Left ventricle myocardium inferior (tissue), 1 donor: ENCODE measurements around the gene TSPAN17. TPM values are rescaled to one million over a fixed set of nuclear protein-coding genes. Genes with fewer than 3 reads are reported as not detected.

Source experiments
- DNase-seq: peaks from one replicate; pipeline ENCODE4 v3.0.0-alpha.2; 2020
- H3K27ac ChIP-seq: fragments of 200-600 bp; replicated peaks from 2 replicates; pipeline ENCODE4 v1.8.0; 2021
- H3K27me3 ChIP-seq: fragments of 200-600 bp; 2 replicates; pipeline ENCODE4 v1.8.0; 2021; ENCODE audit warnings: low read depth
- H3K36me3 ChIP-seq: fragments of 200-600 bp; 2 replicates; pipeline ENCODE4 v1.8.0; 2021
- H3K4me1 ChIP-seq: fragments of 200-600 bp; 2 replicates; pipeline ENCODE4 v1.8.0; 2021
- H3K4me3 ChIP-seq: fragments of 200-600 bp; 2 replicates; pipeline ENCODE4 v1.8.0; 2021; ENCODE audit warnings: mild to moderate bottlenecking, moderate library complexity
- H3K9me3 ChIP-seq: fragments of 200-600 bp; replicated peaks from 2 replicates; pipeline ENCODE4 v1.8.0; 2021
- intact Hi-C: fragments of 100-400 bp; cut with micrococcal nuclease; formaldehyde crosslinking; loops from one replicate; pipeline ENCODE4 v1.11.0; 2022
- microRNA-seq: library from miRNA; unstranded; fragments of <30 nt; microRNA quantifications from one replicate; pipeline ENCODE4 v1.2.0, GENCODE V29; 2020
- total RNA-seq: library from RNA; stranded (reverse); fragmentation: NEBNext Ultra II Directional; extraction: Animal tissue kit (Norgen Biotek cat#: 25700); gene quantifications from one replicate; pipeline ENCODE4 v1.2.1, GENCODE V29; 2021
- TF ChIP-seq, protein P1 (sequence below): fragments of 200-600 bp; IDR thresholded peaks from 2 replicates; pipeline ENCODE4 v1.8.0; 2021; ENCODE audit warnings: antibody characterized with exemption, mild to moderate bottlenecking, borderline replicate concordance
- donor health status: DM: no; HTN: yes; CAD: no; lungs with severe emphysema.

Gene TSPAN17
- total RNA-seq, 1 donor from 2014 or later: 31.0 TPM

DNA sequence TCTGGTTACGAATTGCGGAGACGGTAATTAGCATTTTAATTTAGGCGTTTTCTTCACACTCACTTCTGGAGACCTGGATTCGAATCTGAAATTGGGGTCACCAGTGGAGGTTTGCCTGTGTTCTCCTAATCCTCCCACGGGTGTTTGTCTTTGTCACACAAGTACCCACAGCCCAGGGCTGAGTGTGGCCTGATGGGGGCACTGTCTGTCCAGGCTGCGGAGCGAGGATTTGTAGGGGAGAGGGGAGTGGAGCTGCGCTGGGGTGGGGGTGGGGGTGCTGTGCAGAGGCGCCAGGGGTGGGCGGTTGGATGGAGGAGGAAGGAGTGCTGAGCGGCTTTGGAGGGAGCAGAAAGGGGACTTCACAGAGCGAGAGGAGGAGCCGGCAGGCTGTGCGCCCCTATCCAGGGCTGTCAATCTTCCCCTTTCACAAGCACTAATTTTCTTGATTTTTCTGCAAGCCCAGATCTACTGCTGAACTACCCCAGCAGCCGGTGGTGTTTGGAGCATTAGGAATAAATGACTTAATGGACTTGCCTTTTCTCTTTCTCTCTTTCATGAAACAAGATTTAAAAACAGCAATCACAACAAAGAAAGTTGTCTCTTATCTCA lies 53.1 kb downstream of the TSPAN17 start:
- Histone ChIP-seq H3K27ac (no peak overlapping the region), H3K27me3 (peaks cover 100% of the 10 kb centered on the region), H3K4me1 (no peaks in the 10 kb centered on the region), H3K9me3 (no peaks in the 10 kb centered on the region), H3K4me3 (no peak overlapping the region), H3K36me3 (no peaks in the 10 kb centered on the region)
- DNase-seq: no peak
- TF ChIP-seq, protein P1, sequence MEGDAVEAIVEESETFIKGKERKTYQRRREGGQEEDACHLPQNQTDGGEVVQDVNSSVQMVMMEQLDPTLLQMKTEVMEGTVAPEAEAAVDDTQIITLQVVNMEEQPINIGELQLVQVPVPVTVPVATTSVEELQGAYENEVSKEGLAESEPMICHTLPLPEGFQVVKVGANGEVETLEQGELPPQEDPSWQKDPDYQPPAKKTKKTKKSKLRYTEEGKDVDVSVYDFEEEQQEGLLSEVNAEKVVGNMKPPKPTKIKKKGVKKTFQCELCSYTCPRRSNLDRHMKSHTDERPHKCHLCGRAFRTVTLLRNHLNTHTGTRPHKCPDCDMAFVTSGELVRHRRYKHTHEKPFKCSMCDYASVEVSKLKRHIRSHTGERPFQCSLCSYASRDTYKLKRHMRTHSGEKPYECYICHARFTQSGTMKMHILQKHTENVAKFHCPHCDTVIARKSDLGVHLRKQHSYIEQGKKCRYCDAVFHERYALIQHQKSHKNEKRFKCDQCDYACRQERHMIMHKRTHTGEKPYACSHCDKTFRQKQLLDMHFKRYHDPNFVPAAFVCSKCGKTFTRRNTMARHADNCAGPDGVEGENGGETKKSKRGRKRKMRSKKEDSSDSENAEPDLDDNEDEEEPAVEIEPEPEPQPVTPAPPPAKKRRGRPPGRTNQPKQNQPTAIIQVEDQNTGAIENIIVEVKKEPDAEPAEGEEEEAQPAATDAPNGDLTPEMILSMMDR: peak; percentile 37
- intact Hi-C loops: no loop called here

DNA sequence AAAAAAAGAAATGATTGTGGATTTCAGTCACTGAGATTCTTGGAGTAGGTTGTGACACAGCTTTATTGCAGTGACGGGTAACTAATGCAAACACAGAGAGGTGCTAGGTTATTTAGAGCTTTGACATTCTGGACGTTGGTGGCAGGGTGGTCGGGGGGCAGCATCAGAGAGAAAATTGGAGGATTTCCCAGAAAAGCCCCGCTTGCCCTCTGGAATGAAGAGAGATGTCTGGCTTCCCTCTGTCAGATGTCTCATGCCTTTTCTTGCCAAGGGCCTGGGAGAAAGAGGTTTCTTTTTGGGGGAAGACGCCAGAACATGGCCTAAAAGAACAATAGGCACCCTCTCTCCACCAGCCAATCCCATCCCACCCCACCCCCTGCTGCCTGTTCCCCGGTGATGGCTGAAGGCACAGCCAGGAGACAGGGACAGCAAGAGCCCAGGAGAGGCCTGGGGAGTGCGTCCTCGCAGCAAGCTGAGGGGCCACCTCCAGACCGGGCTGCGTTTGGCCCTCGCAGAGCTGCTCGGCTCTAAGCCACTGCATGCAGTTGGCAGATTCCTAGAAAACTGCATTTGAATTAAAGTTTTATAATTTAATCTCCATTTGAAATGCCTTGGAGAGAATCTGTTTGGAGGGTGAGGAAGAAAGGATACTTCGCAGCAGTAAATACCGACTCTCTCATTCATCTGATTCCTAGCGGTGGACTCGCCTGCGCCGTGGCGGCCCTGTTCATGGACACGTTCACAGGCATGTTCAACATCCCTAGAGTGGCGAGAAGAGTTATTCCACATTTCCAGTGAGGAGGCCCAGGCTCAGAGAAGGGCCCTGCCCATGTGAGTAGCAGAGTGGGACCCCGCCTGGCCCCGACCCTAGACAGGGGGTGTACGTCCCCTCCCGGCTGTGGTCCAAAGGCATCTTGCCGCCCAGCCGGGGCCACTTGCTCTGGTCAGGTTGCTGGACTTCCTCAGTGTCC lies 55.7 kb downstream of the TSPAN17 start:
- H3K9me3 ChIP-seq: no peaks in the 10 kb centered on the region
- no peaks in the 10 kb centered on the region for H3K4me1 ChIP-seq
- intact Hi-C loops: no loop called here
- TF ChIP-seq, protein P1: no peak
- no peak overlapping the region for H3K27ac ChIP-seq
- H3K4me3 ChIP-seq: no peak overlapping the region
- peaks cover 96% of the 10 kb centered on the region for H3K27me3 ChIP-seq
- no peaks in the 10 kb centered on the region for H3K36me3 ChIP-seq
- no peak for DNase-seq

DNA sequence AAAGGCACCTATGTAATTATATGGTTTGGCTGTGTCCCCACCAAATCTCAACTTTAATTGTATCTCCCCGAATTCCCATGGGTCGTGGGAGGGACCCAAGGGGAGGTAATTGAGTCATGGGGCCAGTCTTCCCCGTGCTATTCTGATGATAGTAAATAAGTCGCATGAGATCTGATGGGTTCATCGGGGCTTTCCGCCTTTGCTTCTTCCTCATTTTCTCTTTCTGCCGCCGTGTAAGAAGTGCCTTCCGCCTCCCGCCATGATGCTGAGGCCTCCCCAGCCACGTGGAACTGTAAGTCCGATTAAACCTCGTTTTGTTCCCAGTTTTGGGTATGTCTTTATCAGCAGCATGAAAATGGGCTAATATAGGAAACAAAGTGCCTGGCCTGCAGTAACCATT lies 56.6 kb downstream of the TSPAN17 start:
- H3K27me3 ChIP-seq: peaks cover 96% of the 10 kb centered on the region
- TF ChIP-seq, protein P1: no peak
- H3K4me3 ChIP-seq: no peak overlapping the region

DNA sequence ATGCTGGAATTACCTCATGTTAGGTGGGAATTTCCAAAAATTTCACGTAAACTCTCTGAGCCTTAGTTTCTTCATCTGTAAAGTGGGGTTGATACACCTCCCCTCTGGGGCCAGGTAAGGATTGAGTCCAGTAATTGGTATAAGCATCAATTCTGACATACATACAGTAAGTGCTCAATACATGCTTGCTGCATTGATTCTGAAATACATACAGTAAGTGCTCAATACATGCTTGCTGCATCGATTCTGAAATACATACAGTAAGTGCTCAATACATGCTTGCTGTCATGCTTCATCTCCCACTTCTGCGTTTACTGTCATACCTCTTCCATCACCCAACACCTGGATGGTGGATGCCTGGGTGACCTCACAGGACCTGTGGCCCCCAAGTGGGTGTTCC lies 57.1 kb downstream of the TSPAN17 start:
- no peak overlapping the region for H3K4me3 ChIP-seq
- H3K27me3 ChIP-seq: peaks cover 93% of the 10 kb centered on the region
- intact Hi-C loops: no loop called here
- no peaks in the 10 kb centered on the region for H3K36me3 ChIP-seq
- no peak overlapping the region for H3K27ac ChIP-seq
- H3K9me3 ChIP-seq: no peaks in the 10 kb centered on the region
- DNase-seq: no peak
- TF ChIP-seq, protein P1: no peak
- H3K4me1 ChIP-seq: no peaks in the 10 kb centered on the region

More for the DNA sequence above, 56.6 kb downstream of the TSPAN17 start:
- Histone ChIP-seq H3K9me3 (no peaks in the 10 kb centered on the region), H3K27ac (no peak overlapping the region), H3K36me3 (no peaks in the 10 kb centered on the region), H3K4me1 (no peaks in the 10 kb centered on the region)
- no peak for DNase-seq
- intact Hi-C loops: no loop called here

DNA sequence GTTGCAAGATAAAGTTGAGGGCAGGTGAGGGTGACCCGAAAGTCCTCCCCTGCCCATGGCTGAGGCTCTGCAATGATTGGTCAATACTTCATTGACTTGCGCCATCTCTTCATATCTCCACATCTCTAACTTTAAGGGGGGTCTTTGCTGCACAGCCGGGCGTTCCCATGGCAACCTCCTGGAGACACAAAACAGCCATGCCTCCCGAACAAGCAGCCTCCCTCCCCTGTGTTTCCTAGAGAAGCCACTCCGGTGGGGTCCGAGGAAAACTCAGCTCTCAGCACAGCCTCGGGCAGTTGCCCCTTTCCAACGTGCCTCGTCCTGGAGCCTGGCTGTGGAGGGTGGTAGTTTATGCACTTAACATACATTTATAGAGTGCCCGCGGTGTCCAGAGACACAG lies 57.5 kb downstream of the TSPAN17 start:
- TF ChIP-seq, protein P1: no peak
- intact Hi-C loops: no loop called here

More for the DNA sequence above, 57.5 kb downstream of the TSPAN17 start:
- DNase-seq: no peak
- no peaks in the 10 kb centered on the region for H3K36me3 ChIP-seq
- H3K4me3 ChIP-seq: no peak overlapping the region
- H3K27ac ChIP-seq: no peak overlapping the region
- H3K9me3 ChIP-seq: no peaks in the 10 kb centered on the region
- H3K27me3 ChIP-seq: peaks cover 93% of the 10 kb centered on the region
- H3K4me1 ChIP-seq: no peaks in the 10 kb centered on the region

Small RNA genes lying within 50 kb of the gene (microRNA-seq; reads per million reads assigned to microRNA genes)
- not detected for gene MIR4281

Other genes with a start within 250 kb of the TSPAN17 start
- gene CLTB, start 230.9 kb upstream of the TSPAN17 start, total RNA-seq: 216 TPM
- gene FAF2, start 199.1 kb upstream of the TSPAN17 start, total RNA-seq: 13.0 TPM
- gene RNF44, start 110.1 kb upstream of the TSPAN17 start, total RNA-seq: 28.2 TPM
- 0.33 TPM for gene CDHR2, start 98.1 kb upstream of the TSPAN17 start, total RNA-seq
- gene GPRIN1, start 37.3 kb upstream of the TSPAN17 start, total RNA-seq: 0.58 TPM
- gene SNCB, start 16.9 kb upstream of the TSPAN17 start, total RNA-seq: 0.44 TPM
- not detected for gene EIF4E1B, start 16.8 kb upstream of the TSPAN17 start, total RNA-seq
- not detected for gene UNC5A, start 163.1 kb downstream of the TSPAN17 start, total RNA-seq